ENCODE results near the gene CCDC50.

GRCh38 chr3:191398607-191399006 is 69.4 kb downstream of the CCDC50 start:
- TF ChIP-seq CTCF (IDR thresholded peaks at IDR 0.05; ENCODE audit: poor library complexity), result no peak
- no peak for TF ChIP-seq EZH2phosphoT487 (IDR thresholded peaks at IDR 0.05; ENCODE audit: low read depth, severe bottlenecking, unreplicated experiment)

Measured in hepatocyte (in vitro differentiated cells).